GM21717 (cell line): Measurements from ENCODE around the gene HSCB.
"Not testable (repeated sequence)": the region's sequence is repeated elsewhere in the genome, so short reads cannot be mapped to it uniquely, and the experiment has no call there.

Source experiments
- ATAC-seq: cut with Tn5 transposase; IDR thresholded peaks from one replicate; pipeline ENCODE4 v1.9.1; 2021; ENCODE audit warnings: mild to moderate bottlenecking, moderate library complexity; ENCODE audit not compliant: unreplicated experiment

HSCB gene

DNA sequence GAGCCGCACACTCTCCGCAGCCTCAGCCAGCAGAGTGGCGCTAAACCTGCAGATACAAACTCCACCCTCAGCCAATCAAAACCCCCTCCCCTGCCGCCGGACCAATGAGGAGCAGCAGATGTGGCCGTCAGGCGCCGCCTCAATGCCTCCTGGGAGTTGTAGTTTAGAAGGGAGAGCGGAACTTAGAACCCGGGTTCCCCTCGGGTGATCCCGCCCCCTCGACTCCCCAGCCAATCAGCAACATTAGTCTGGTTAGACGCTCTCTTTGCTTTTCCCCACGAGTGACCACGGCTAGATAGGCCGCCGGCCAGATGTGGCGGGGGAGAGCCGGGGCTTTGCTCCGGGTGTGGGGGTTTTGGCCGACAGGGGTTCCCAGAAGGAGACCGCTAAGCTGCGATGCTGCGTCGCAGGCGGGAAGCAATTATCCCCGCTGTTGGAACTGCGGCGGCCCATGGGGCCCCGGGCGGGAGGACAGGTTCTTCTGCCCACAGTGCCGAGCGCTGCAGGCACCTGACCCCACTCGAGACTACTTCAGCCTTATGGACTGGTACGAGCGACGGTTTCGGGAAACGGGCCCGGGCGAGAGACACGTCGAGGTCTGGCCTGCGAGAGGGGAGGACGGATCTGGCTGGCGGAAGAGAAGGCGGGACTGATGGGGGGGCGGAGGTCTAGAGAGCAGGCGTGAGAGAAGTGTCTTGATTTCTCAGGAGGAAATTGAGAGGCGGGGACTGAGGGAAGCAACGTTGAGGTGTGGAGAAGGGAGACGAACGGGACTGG, at the start of gene HSCB, which contains the start of gene CHEK2:
TSS of gene HSCB (plus strand) at position 255 of the 777 bp plus-strand sequence. CDS start at position 312, 57 bp downstream.
TSS of gene CHEK2 (minus strand) at position 36 of the 777 bp plus-strand sequence. CDS start 7,099 bp downstream, outside the sequence.
- ATAC-seq: peak; percentile 88

- ATAC-seq: not testable (repeated sequence)
Measured at GRCh38 chr22:28693041-28693760, 48.6 kb upstream of the HSCB start.

DNA sequence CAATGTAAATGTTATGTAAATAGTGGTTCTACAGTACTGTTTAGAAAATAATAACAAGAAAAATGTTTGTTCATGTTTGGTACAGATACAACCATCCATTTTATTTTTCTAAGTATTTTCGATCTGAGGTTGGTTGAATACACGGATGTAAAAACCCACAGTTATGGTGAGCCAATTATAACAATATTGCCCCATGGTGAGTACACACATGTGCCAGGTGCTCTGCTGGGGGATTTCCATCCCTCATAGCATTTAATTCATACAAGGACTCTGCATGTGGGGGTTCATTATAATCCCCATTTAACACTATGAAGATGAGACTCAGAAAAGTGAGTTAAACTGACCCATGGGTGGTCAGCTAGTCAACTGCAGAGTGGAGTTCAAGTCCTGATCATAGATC, 38.9 kb upstream of the HSCB start:
- ATAC-seq: no peak

DNA sequence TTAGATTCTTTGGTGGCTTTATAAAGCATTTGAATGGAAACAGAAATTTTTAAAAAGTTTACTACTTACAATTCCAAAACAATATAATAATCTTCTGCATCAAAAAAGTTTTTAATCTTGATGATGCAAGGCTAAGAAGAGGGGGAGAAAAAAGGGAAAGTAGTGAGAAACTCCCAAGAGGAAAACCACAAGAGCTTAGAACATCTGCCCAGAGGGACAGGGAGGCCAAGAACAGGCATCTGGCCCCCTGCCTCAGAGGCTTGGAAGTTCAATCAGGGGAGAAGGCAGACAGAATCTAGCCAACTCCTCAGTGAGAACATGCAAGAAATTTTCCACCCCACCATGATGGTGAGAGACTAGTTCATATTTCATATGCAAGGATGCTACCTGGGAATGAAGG, 38.4 kb upstream of the HSCB start:
- ATAC-seq: no peak

GRCh38 chr22:28706845-28707244, 35.0 kb upstream of the HSCB start:
- no peak for ATAC-seq

DNA sequence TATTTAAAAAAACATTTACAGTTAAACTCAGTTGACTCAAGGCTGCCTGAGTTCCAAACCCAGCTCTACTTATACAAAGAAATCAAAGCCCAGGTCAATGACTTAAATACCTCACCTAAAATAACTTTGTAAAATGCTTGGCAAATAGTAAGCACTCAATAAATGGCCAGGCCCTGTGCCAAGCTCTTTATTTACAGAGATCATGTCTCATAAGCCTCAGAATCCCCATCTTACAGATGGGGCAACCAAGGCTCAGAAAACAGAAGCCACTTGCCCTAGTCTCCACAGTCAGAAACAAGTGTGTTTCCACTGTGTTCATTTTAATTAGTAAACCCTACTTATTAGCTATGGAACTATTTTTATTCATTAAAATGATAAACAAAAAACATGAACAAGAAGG, 31.7 kb upstream of the HSCB start:
- no peak for ATAC-seq

DNA sequence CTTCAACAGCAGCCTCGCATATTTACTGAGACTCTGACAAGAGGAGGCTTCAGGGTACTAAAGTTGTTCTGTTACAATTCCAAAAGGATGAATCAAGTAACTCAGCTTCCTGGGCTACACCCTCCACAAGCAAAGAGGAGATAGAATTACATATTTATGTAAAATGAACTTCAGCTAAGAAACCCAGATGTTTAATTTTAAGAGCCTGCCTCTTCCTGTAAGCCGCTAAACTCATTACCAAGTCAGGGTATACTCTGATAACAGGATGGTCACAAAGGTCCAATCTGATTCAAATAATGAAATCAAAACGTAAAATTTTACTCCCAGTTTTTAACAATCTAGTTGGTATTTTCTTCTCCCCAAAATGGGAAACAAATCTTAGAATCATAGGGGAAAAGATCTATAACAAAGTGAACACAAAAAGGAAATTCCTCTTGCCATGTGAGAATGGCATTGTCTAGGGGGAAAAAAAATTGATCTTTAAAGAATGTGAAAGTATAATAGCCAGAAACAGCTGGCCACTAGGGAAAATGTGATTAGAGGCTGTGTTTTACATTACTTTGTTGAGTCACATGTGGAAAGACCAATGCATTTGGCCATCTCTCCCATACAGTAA, 31.2 kb upstream of the HSCB start:
- no peak for ATAC-seq

DNA sequence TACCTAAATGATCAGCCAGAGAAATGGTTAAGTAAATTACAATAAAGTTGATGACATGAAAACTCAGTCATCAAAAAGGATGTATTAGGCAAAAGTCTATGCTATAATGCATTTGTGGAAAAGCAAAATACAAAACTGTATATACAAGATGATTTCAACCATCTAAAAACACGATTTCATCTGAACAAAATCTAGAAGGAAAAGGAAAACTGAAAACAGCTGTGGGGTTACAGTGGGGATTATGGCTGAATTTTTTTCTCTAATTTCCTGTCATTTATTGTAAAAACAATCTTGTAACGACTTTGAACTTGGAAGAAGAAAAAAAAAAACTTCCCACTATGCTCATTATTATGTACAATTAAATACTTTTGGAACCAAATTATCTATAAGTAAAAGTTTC, 30.5 kb upstream of the HSCB start:
- no peak for ATAC-seq

DNA sequence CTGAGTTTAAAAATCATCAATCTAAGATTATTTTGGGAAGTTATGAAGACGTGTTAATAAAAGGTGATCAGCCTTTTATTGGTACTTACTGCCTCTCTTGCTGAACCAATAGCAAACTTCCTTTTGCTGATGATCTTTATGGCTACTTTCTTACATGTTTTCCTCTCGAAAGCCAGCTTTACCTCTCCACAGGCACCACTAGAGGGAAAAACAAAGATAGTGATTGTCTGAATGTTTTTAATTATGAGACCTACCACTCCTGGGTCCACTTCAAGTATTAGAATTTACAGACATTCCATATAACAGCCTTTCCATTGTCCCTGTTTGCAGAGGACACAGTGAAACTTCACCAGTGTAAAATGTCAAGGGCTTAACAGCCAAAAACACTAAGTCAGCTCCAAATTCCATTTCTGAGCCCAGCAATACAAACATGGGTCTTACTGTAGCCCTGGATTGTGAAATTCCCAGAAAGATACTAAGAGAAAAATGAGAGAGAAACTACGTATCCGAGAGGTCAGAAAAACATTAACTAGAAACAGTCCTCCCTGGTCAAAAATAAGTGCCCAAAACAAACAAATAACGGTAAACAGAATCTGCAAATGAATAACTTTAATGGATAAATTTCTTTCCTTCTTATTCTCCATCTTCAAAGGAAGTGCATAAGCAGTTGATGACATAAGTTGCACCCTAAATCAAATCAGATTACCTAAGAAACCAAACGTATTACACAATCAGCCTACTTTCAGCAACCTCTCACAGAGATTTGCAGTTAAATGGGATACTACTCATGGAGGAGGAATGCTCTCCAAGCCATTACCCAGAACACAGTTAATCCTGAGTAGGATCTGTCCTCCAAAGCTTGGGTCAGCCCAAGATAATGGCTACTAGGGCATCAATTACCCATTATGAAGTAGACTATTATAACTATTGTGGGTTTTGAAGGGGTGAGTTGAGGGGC, 29.7 kb upstream of the HSCB start:
- no peak for ATAC-seq

GRCh38 chr22:28714043-28714628, 27.7 kb upstream of the HSCB start:
- no peak for ATAC-seq

- no peak for ATAC-seq
Measured at GRCh38 chr22:28715611-28716010, 26.2 kb upstream of the HSCB start.

DNA sequence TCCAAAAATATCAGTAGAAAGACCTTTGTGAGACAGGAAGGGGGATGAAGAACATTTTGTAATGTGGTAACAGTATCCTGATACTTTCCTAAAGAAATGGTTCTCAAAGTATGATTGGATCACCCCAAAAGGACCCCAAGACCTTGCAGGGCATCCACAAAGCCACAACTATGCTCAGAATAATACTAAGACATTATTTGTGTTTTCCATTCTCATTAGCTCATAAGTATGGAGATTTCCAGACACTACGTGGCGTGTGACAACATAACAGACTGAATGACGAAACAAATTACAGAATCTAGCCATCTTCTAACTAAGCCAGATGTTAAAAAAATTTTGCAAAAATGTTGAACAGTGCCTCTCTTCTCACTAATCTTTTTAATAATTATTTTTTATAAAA, 25.2 kb upstream of the HSCB start:
- ATAC-seq: no peak

DNA sequence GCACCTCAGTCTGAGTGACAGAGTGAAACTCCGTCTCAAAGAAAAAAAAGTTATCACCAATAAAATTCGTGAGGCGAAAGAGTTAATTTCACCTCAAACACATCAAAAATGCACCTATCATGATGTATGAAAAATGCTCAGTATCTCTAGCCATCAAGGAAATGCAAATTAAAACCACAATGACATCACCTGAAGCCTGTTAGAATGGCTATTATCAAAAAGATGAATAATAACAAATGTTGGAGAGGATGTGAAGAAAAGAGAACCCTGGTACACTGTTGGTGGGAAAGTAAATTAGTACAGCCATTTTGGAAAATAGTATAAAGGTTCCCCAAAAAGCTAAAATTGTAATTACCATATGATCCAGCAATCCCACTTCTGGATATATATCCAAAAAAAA, 23.8 kb upstream of the HSCB start:
- no peak for ATAC-seq

GRCh38 chr22:28728002-28728401, 13.8 kb upstream of the HSCB start:
- ATAC-seq: no peak

DNA sequence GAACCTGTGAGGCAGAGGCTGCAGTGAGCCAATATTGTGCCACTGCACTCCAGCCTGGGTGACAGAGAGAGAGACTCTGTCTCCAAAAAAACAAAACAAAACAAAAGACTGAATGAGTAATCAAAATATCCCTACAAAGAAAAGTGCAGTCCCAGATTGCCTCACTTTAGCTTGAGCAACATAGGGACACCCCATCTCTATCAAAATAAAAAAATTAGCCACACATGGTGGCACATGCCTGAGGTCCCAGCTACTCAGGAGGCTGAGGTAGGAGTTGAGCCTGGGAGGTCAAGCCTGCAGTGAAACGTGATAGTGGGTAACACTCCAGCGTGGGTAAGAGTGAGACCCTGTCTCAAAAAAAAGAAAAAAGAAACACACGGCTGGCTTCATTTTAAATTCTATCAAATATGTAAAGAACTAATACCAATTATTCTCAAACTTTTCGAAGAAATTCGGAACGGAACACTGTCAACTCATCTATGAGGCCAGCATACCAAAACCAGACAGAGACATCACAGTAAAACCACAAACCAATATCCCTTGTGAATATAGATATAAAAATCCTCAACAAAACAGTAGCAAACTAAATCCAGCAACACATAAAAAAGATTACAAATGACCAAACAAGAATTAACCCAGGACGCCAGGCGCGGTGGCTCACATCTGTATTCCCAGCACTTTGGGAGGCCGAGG, 13.1 kb upstream of the HSCB start:
- ATAC-seq: no peak

DNA sequence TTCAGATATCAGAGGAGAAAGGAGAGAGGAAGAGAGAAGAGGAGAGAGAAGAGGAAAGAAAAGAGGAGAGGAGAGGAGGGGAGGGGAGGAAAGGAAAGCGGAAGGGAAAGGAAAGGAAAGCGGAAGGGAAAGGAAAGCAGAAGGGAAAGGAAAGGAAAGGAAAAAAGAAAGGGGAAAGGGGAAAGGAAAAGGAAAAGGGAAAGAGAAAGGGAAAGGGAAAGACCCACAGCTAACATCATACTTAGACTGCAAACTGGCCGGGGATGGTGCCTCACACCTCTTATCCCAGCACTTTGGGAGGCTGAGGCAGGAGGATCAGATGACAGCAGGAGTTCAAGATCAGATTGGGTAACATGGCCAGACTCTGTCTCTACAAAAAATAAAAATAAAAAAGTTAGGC, 11.7 kb upstream of the HSCB start:
- no peak for ATAC-seq

DNA sequence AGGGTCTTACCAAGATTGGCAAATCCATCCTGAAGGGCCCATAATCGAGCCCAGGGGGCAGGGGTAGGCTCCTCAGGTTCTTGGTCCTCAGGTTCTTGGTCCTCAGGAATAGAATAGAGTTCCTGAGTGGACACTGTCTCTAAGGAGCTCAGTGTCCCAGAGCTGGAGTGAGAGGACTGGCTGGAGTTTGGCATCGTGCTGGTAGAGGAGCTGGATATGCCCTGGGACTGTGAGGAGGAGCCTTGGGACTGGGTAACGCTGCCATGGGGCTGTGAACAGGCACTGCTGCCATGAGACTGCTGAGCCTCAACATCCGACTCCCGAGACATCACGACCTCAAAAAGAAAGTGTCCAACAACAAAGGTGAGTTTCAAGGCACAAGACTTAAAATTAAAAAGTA, 7.4 kb upstream of the HSCB start:
- no peak for ATAC-seq

- no peak for ATAC-seq
Measured at GRCh38 chr22:28736301-28737155, 5.3 kb upstream of the HSCB start.

GRCh38 chr22:28737701-28738100, 4.1 kb upstream of the HSCB start:
- ATAC-seq: no peak
